ENCODE results near the gene CCDC141.

DNA sequence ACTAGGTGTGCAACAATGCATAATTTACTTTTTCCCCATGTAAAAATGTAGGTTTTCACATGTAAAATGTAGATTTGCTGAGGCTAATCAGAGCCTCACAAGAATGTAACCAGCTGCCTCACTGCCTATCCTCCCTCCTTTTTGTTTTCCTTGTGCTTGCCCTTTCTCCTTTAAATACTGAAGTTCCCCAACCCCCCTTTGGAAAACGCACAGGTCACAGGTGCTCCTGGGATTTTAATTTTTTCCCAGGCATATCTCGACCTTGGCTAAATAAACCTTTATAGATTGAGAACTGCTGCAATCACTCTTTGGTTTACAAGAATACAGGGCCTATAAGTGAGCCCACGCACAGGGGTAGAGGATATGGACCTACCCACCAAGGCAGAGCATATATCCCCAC, 165.5 kb downstream of the CCDC141 start:
- TF ChIP-seq, protein P1, sequence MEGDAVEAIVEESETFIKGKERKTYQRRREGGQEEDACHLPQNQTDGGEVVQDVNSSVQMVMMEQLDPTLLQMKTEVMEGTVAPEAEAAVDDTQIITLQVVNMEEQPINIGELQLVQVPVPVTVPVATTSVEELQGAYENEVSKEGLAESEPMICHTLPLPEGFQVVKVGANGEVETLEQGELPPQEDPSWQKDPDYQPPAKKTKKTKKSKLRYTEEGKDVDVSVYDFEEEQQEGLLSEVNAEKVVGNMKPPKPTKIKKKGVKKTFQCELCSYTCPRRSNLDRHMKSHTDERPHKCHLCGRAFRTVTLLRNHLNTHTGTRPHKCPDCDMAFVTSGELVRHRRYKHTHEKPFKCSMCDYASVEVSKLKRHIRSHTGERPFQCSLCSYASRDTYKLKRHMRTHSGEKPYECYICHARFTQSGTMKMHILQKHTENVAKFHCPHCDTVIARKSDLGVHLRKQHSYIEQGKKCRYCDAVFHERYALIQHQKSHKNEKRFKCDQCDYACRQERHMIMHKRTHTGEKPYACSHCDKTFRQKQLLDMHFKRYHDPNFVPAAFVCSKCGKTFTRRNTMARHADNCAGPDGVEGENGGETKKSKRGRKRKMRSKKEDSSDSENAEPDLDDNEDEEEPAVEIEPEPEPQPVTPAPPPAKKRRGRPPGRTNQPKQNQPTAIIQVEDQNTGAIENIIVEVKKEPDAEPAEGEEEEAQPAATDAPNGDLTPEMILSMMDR (IDR thresholded peaks at IDR 0.05), result no peak
- no peak for TF ChIP-seq POLR2A (IDR thresholded peaks at IDR 0.05)
